Measurements from ENCODE around the gene APC. TPM values are rescaled to one million over a fixed set of nuclear protein-coding genes. Genes with fewer than 3 reads are reported as not detected.

APC gene
- total RNA-seq, 1 donor from 2014 or later = 53.9 TPM

- H3K9ac ChIP-seq (ENCODE audit: low read length) = no peak overlapping the region
- H3K4me3 ChIP-seq (ENCODE audit: insufficient read depth, low read depth, low read length) = no peak overlapping the region
- H4K20me1 ChIP-seq (ENCODE audit: insufficient read depth, low read length) = peaks cover 22% of the 10 kb centered on the region
- Mint-ChIP-seq H3K4me3 (ENCODE audit: unreplicated experiment) (no peak overlapping the region), H3K36me3 (ENCODE audit: low read depth, unreplicated experiment) (peaks cover 13% of the 10 kb centered on the region), H3K9me3 (ENCODE audit: unreplicated experiment) (no peaks in the 10 kb centered on the region), H3K4me1 (ENCODE audit: low read depth, unreplicated experiment) (peaks cover 2% of the 10 kb centered on the region), H3K27me3 (ENCODE audit: low read depth, unreplicated experiment) (no peaks in the 10 kb centered on the region), H3K27ac (ENCODE audit: unreplicated experiment) (peak overlapping the region; percentile 8)
- DNase-seq (ENCODE audit: low read depth) (no peak), FAIRE-seq (no peak)
- H3K4me2 ChIP-seq (ENCODE audit: low read length) = no peak overlapping the region
- no peaks in the 10 kb centered on the region for H3K4me1 ChIP-seq (ENCODE audit: insufficient read depth, low read length)
- no peaks in the 10 kb centered on the region for H3K27me3 ChIP-seq (ENCODE audit: insufficient read depth, low read length)
- H3K79me2 ChIP-seq (ENCODE audit: insufficient read depth, low read length) = peaks cover 15% of the 10 kb centered on the region
- TF ChIP-seq CTCF (IDR thresholded peaks at IDR 0.05; ENCODE audit: insufficient read depth, low read depth, low read length) = no peak
- no peak for TF ChIP-seq EZH2 (IDR thresholded peaks at IDR 0.05; ENCODE audit: insufficient read depth, low read length)
- H3K9me3 ChIP-seq (ENCODE audit: insufficient read depth, low read depth, low read length) = no peaks in the 10 kb centered on the region
- H3K36me3 ChIP-seq (ENCODE audit: insufficient read depth, low read length) = peaks cover 22% of the 10 kb centered on the region
- no peak overlapping the region for H3K27ac ChIP-seq (ENCODE audit: low read depth, low read length)
- H2AFZ ChIP-seq (ENCODE audit: low read depth, low read length) = no peak overlapping the region
Observed at GRCh38 chr5:112895682-112896081, 158.0 kb downstream of the APC start.

Other genes with a start within 250 kb of the APC start
- 73.1 and 73.5 TPM in 2 replicates for gene SRP19, start 123.4 kb downstream of the APC start, total RNA-seq
- gene REEP5, start 184.3 kb downstream of the APC start, total RNA-seq = 120 and 132 TPM in 2 replicates
- gene DCP2, start 238.9 kb downstream of the APC start, total RNA-seq = 39.8 and 48.9 TPM in 2 replicates

Measured in astrocyte (in vitro differentiated cells and primary cell).